RWPE2 (cell line): ENCODE measurements around the gene ZRANB3.

ENCODE experiments used
- ATAC-seq: fragments of 200-7000 bp; cut with Tn5 transposase; 3 replicates; pipeline ENCODE4 v1.9.1; 2021; ENCODE audit warnings: low read depth
- DNase-seq: peaks from one replicate; pipeline ENCODE4 v3.0.0-alpha.2; 2020; ENCODE audit warnings: low spot score
- H3K27ac ChIP-seq: fragments of 450-650 bp; 2 replicates; pipeline ENCODE4 v1.5.1; 2017; ENCODE audit warnings: mild to moderate bottlenecking; ENCODE audit not compliant: poor library complexity, severe bottlenecking
- H3K27me3 ChIP-seq: fragments of 250-450 bp; sonication (Bioruptor Pico); 2 replicates; pipeline ENCODE4 v1.5.1; 2021; ENCODE audit warnings: mild to moderate bottlenecking, moderate library complexity; ENCODE audit not compliant: insufficient read depth, poor library complexity, severe bottlenecking
- H3K36me3 ChIP-seq: fragments of 250-450 bp; sonication (Bioruptor Pico); 2 replicates; pipeline ENCODE4 v1.5.1; 2020; ENCODE audit warnings: low read depth, mild to moderate bottlenecking, moderate library complexity
- H3K4me1 ChIP-seq: fragments of 250-450 bp; sonication (Bioruptor Pico); 2 replicates; pipeline ENCODE4 v1.5.1; 2021; ENCODE audit warnings: mild to moderate bottlenecking, moderate library complexity; ENCODE audit not compliant: insufficient read depth, poor library complexity, severe bottlenecking
- H3K4me3 ChIP-seq: fragments of 250-450 bp; sonication (Bioruptor Pico); 2 replicates; pipeline ENCODE4 v1.5.1; 2021; ENCODE audit warnings: mild to moderate bottlenecking, moderate library complexity; ENCODE audit not compliant: severe bottlenecking
- H3K9me3 ChIP-seq: fragments of 250-450 bp; sonication (Bioruptor Pico); 2 replicates; pipeline ENCODE4 v1.5.1; 2021; ENCODE audit warnings: mild to moderate bottlenecking, moderate library complexity; ENCODE audit not compliant: severe bottlenecking
- CTCF ChIP-seq: fragments of 450-650 bp; IDR thresholded peaks from one replicate; pipeline ENCODE4 v1.5.1; 2017; ENCODE audit warnings: mild to moderate bottlenecking, moderate library complexity; ENCODE audit not compliant: poor library complexity, severe bottlenecking

ZRANB3 gene

DNA sequence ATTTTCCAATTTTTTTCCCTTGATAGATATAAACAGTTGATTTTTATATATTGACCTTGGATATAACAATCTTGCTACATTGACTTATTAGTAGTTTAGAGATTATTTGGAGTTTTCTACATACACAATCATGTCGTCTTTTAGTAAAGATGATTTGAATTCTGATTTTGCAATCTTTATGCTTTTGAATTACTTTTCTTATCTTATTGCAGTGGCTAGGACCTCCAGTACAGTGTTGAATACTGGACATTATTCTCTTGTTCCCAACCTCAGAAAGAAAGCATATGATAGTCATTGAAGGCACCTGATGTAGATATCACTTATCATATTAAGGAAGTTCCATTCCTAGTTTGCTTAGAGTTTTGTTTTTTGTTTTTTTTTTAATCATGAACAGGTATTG lies 388.7 kb downstream of the ZRANB3 start:
- ATAC-seq, result no peak
- no peak overlapping the region for H3K27ac ChIP-seq
- no peak for TF ChIP-seq CTCF
- no peaks in the 10 kb centered on the region for H3K27me3 ChIP-seq
- H3K9me3 ChIP-seq, result peaks cover 5% of the 10 kb centered on the region
- no peak for DNase-seq
- H3K36me3 ChIP-seq, result peaks cover 45% of the 10 kb centered on the region
- H3K4me1 ChIP-seq, result peaks cover 9% of the 10 kb centered on the region
- no peak overlapping the region for H3K4me3 ChIP-seq

GRCh38 chr2:135140606-135141005 lies 390.4 kb downstream of the ZRANB3 start:
- ATAC-seq (no peak), DNase-seq (no peak)
- no peaks in the 10 kb centered on the region for H3K27me3 ChIP-seq
- peaks cover 5% of the 10 kb centered on the region for H3K9me3 ChIP-seq
- H3K27ac ChIP-seq, result no peak overlapping the region
- H3K4me1 ChIP-seq, result peaks cover 9% of the 10 kb centered on the region
- no peak for TF ChIP-seq CTCF
- H3K36me3 ChIP-seq, result peaks cover 55% of the 10 kb centered on the region
- H3K4me3 ChIP-seq, result no peak overlapping the region

- DNase-seq (no peak), ATAC-seq (no peak)
- peaks cover 89% of the 10 kb centered on the region for H3K36me3 ChIP-seq
- H3K9me3 ChIP-seq, result no peaks in the 10 kb centered on the region
- no peak overlapping the region for H3K4me3 ChIP-seq
- no peaks in the 10 kb centered on the region for H3K4me1 ChIP-seq
- no peaks in the 10 kb centered on the region for H3K27me3 ChIP-seq
- TF ChIP-seq CTCF, result no peak
- H3K27ac ChIP-seq, result no peak overlapping the region
Observed at GRCh38 chr2:135132314-135132713, 398.7 kb downstream of the ZRANB3 start.

GRCh38 chr2:135130751-135131150 lies 400.3 kb downstream of the ZRANB3 start:
- Histone ChIP-seq H3K9me3 (no peaks in the 10 kb centered on the region), H3K4me1 (peaks cover 4% of the 10 kb centered on the region), H3K36me3 (peaks cover 92% of the 10 kb centered on the region), H3K27ac (no peak overlapping the region), H3K4me3 (no peak overlapping the region), H3K27me3 (no peaks in the 10 kb centered on the region)
- ATAC-seq (no peak), DNase-seq (no peak)
- no peak for TF ChIP-seq CTCF

DNA sequence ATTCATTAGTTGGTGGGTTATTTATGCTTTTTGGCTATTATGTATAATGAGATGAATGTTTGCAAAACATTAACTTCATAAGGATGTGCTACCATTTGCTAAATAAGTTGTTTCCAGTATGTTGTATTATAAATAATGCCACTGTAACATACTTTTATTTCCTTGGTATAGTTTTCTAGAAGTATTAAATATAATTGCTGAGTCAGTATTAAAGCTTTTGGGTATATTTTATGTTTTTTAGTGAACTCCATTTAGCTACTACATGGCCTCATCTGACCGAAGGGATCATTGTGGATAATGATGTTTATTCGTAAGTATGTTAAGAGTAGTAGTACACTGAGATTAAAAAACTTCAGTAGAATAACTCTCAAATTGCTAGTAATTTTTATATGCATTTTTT lies 405.1 kb downstream of the ZRANB3 start:
- ATAC-seq (no peak), DNase-seq (no peak)
- Histone ChIP-seq H3K4me1 (peaks cover 28% of the 10 kb centered on the region), H3K27me3 (no peaks in the 10 kb centered on the region), H3K9me3 (no peaks in the 10 kb centered on the region), H3K27ac (peak overlapping the region; percentile 72), H3K36me3 (peaks cover 88% of the 10 kb centered on the region), H3K4me3 (no peak overlapping the region)
- TF ChIP-seq CTCF, result no peak
